Pancreas (tissue), 10 donors: Measurements from ENCODE around the gene UNK. TPM values are rescaled to one million over a fixed set of nuclear protein-coding genes. Genes with fewer than 3 reads are reported as not detected.

Source experiments
- ATAC-seq, 4 donors: fragments of 200-7000 bp; cut with Tn5 transposase; one replicate each; pipeline versions ENCODE4 v1.8.0 to v1.9.1; 2020; ENCODE audit warnings: mild to moderate bottlenecking in 4 of 4, moderate library complexity in 4 of 4
- DNase-seq, 6 donors: peaks; one replicate each; pipeline ENCODE4 v3.0.0-alpha.2; 2020
- FAIRE-seq: peaks from 2 replicates; lab custom pipeline; 2012; peaks lifted over from hg19 to GRCh38; lab: Jason Lieb, UNC
- H3K27ac ChIP-seq, 4 donors: fragments of 200-600 bp; sonication (generic); 1 replicate in 3 of 4; 2 replicates in 1 of 4; pipeline versions ENCODE4 v1.5.0 to v1.8.0; 2020
- H3K27me3 ChIP-seq, 4 donors: fragments of 200-600 bp; one replicate each; pipeline ENCODE4 v1.8.0; 2021
- H3K36me3 ChIP-seq, 3 donors: fragments of 200-600 bp; sonication (generic) in 1 of 3; one replicate each; pipeline versions ENCODE4 v1.5.0 to v1.8.0; 2020 to 2021
- H3K4me1 ChIP-seq, 3 donors: fragments of 200-600 bp; one replicate each; pipeline ENCODE4 v1.8.0; 2021
- H3K4me3 ChIP-seq, 4 donors: fragments of 200-600 bp; sonication (generic) in 2 of 4; one replicate each; pipeline versions ENCODE4 v1.5.0 to v1.8.0; 2020 to 2021
- H3K9me3 ChIP-seq, 4 donors: fragments of 200-600 bp; one replicate each; pipeline ENCODE4 v1.8.0; 2021
- WGBS, 2 donors: extraction: QIAGEN DNeasy Blood & Tissue Kit; methylation state at CpG; one replicate each; pipeline ENCODE4 v1.1.7; 2013; 5-methylcytosine and 5-hydroxymethylcytosine counted together
- intact Hi-C, 3 donors: fragments of 100-400 bp; cut with DNase I; formaldehyde crosslinking; loops; one replicate each; pipeline versions ENCODE4 v1.11.1 to v1.14.2; 2022
- polyA plus RNA-seq, 2 donors: library from polyadenylated mRNA; stranded (reverse); fragments of 200-250 nt; gene quantifications; one replicate each; pipeline ENCODE4 v1.2.3, GENCODE V29; 2013
- total RNA-seq, 6 donors: library from RNA; stranded (reverse); fragmentation: NEBNext Ultra II Directional in 4 of 6; extraction: Animal tissue kit (Norgen Biotek cat#: 25700) in 4 of 6; gene quantifications; one replicate each; pipeline versions ENCODE4 v1.2.1 to v1.2.4, GENCODE V29; 2021 to 2023
- TF ChIP-seq, protein P1 (sequence below), 4 donors: fragments of 200-600 bp; sonication (generic) in 3 of 4; IDR thresholded peaks; one replicate each; pipeline versions ENCODE4 v1.5.0 to v1.8.0; 2021; ENCODE audit warnings: antibody characterized with exemption in 4 of 4
- donor health status: healthy with polysubstance abuse.
- donor health status: DM: no; HTN: no; CAD: no; lungs with moderate emphysema.
- donor health status: DM: no; HTN: no; CAD: no.
- donor health status: control.
- donor health status: control.
- donor health status: Bipolar disorder and iron deficiency.
- donor health status: DM: yes; HTN: yes; CAD: no.
- donor health status: DM: no; HTN: no; CAD: no.
- donor health status: DM: no; HTN: no; CAD: no.
- donor health status: DM: yes; HTN: yes; CAD: no.

UNK gene
- total and polyA plus RNA-seq, 8 donors = 12.8 to 28.9 (median 15.3) TPM

DNA sequence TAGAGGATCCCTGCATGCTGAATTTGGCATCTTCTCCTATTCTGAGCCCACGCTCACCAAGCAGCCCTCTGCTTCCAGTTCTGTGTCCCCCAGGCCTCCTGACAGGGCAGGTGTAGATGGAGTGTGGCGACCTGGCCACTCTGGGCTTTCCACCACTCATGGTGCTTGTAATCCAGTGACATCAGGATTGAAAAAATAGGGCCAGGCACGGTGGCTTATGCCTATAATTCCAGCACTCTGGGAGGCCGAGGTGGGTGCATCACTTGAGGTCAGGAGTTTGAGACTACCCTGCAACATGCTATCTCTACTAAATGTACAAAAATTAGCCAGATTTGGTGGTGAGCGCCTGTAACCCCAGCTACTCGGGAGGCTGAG lies 29.4 kb downstream of the UNK start:
- no peak for FAIRE-seq
- 87 to 95% methylated on average over 6 of the region's 6 CpGs for WGBS, 2 donors

DNA sequence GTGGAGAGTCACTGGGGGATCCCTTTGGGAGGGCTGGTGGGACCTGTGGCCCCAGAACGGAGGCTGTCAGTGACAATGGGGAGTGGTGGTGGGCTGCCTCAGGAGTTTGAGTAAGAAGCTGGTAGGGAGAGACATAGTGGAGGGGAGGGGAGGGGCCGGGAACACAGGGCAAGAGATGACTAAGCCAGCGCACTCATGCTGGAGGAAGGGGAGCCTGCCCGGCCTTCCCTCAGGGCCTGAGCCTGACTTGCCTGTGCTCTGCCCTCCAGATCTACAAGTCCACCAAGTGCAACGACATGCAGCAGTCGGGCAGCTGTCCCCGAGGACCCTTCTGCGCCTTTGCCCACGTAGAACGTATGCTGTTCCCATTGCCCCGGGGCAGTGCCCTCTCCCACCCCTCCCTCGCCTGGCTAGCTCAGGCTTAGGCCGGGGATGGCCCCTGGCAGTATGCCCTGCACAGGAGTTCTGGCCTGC lies 30.3 kb downstream of the UNK start:
- Histone ChIP-seq H3K27me3 (no peaks in the 10 kb centered on the region), H3K27ac (no peak overlapping the region), H3K9me3 (no peaks in the 10 kb centered on the region), H3K4me3 (no peak overlapping the region), H3K36me3 (peaks cover 9 to 81% (median 28%) of the 10 kb centered on the region in 3 donors), H3K4me1 (no peaks in the 10 kb centered on the region)
- 93 to 97% methylated on average over 11 to 13 of the region's 13 CpGs for WGBS, 2 donors
- FAIRE-seq (no peak), DNase-seq (peak in 2 of 6 donors; percentile 17 to 60), ATAC-seq (no peak)
- TF ChIP-seq, protein P1, sequence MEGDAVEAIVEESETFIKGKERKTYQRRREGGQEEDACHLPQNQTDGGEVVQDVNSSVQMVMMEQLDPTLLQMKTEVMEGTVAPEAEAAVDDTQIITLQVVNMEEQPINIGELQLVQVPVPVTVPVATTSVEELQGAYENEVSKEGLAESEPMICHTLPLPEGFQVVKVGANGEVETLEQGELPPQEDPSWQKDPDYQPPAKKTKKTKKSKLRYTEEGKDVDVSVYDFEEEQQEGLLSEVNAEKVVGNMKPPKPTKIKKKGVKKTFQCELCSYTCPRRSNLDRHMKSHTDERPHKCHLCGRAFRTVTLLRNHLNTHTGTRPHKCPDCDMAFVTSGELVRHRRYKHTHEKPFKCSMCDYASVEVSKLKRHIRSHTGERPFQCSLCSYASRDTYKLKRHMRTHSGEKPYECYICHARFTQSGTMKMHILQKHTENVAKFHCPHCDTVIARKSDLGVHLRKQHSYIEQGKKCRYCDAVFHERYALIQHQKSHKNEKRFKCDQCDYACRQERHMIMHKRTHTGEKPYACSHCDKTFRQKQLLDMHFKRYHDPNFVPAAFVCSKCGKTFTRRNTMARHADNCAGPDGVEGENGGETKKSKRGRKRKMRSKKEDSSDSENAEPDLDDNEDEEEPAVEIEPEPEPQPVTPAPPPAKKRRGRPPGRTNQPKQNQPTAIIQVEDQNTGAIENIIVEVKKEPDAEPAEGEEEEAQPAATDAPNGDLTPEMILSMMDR (IDR thresholded peaks at IDR 0.05) = no peak
- intact Hi-C loops = no loop called here

More for the DNA sequence above, 29.4 kb downstream of the UNK start:
- TF ChIP-seq, protein P1 (IDR thresholded peaks at IDR 0.05) = no peak
- Histone ChIP-seq H3K27ac (no peak overlapping the region), H3K4me1 (no peaks in the 10 kb centered on the region), H3K36me3 (peaks cover 9 to 76% (median 23%) of the 10 kb centered on the region in 3 donors), H3K4me3 (no peak overlapping the region), H3K27me3 (no peaks in the 10 kb centered on the region), H3K9me3 (no peaks in the 10 kb centered on the region)
- DNase-seq (peak in 1 of 6 donors; percentile 25), ATAC-seq (no peak)
- intact Hi-C loops = no loop called here

DNA sequence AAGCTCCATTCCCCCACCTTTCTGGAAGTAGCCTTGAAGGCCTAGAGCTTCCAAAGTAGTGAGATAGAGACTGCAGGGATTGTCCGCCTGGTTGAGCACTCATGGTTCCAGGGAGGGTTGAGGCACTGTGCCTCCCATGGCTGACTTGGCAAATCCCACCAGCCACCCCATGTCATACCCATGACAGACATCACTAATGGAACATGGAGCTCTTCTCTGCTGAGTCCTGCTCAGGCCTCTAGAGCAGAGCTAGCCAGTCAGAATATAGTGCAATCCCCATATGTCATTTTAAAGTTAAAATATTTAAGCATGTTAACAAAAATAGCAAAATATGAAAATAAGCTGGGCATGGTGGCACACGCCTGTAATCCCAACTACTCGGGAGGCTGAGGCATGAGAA lies 30.8 kb downstream of the UNK start:
- intact Hi-C loops = no loop called here
- TF ChIP-seq, protein P1 (IDR thresholded peaks at IDR 0.05) = no peak
- H3K27me3 ChIP-seq = no peaks in the 10 kb centered on the region
- no peak for DNase-seq
- 93 to 97% methylated on average over 3 of the region's 3 CpGs for WGBS, 2 donors
- H3K9me3 ChIP-seq = no peaks in the 10 kb centered on the region
- FAIRE-seq = no peak
- no peaks in the 10 kb centered on the region for H3K4me1 ChIP-seq
- H3K36me3 ChIP-seq = peaks cover 9 to 81% (median 32%) of the 10 kb centered on the region in 3 donors
- ATAC-seq = no peak
- H3K4me3 ChIP-seq = no peak overlapping the region
- no peak overlapping the region for H3K27ac ChIP-seq

DNA sequence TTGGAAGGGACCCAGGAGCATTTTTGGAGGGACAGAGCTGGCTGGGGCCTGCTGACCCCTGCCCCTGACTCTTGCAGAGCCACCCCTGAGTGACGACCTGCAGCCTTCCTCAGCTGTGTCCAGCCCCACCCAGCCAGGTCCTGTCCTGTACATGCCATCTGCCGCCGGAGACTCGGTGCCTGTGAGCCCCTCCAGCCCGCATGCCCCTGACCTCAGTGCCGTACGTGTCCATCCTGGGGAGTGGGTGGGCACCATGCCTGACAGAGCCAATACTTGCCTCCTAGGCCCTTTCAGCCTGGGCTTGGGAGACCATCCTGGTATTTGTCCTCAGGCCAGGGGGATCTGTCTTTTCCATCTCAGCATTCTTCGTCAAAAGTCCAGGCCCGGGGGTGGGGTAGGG lies 32.1 kb downstream of the UNK start:
- 86 to 94% methylated on average over 9 of the region's 9 CpGs for WGBS, 2 donors
- peak in 2 of 6 donors; percentile 15 to 76 for DNase-seq
- Histone ChIP-seq H3K9me3 (no peaks in the 10 kb centered on the region), H3K4me3 (no peak overlapping the region), H3K4me1 (no peaks in the 10 kb centered on the region), H3K36me3 (peaks cover 9 to 79% (median 33%) of the 10 kb centered on the region in 3 donors), H3K27me3 (no peaks in the 10 kb centered on the region), H3K27ac (no peak overlapping the region)
- TF ChIP-seq, protein P1 (IDR thresholded peaks at IDR 0.05) = no peak
- no peak for FAIRE-seq
- no peak for ATAC-seq
- intact Hi-C loops = no loop called here

DNA sequence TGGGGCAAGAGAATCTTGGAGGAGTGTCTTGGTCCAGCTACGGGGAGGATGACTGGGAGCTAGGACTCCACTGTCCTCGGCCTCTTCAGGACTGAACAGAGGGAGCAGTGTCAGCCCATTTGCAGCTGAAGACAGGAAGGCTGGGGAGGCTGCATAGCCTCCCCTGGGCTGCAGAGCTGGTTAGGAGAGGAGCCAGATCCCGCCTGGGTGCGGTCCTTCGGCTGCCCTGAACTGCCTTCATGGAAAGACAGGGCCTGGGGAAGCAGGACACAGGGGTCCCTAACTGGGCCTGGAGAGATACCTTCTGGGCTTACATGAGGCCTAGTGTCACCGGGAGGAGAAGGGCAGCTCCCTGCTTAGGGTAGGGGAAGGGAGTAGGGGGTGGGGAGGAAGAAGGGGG lies 33.0 kb downstream of the UNK start:
- TF ChIP-seq, protein P1 (IDR thresholded peaks at IDR 0.05) = no peak
- peak in 1 of 6 donors; percentile 52 for DNase-seq
- Histone ChIP-seq H3K9me3 (no peaks in the 10 kb centered on the region), H3K27ac (no peak overlapping the region), H3K36me3 (peaks cover 9 to 71% (median 24%) of the 10 kb centered on the region in 3 donors), H3K4me3 (no peak overlapping the region), H3K4me1 (peaks cover 6 to 8% (median 7%) of the 10 kb centered on the region in 3 donors), H3K27me3 (no peaks in the 10 kb centered on the region)
- ATAC-seq = no peak
- 94 to 96% methylated on average over 6 of the region's 6 CpGs for WGBS, 2 donors
- intact Hi-C loops = no loop called here
- no peak for FAIRE-seq
